IMR-90 (cell line): ENCODE data around the gene NEURL1.

Experiments used
- CHD1 ChIP-seq: IDR thresholded peaks from 2 replicates; pipeline ENCODE4 v1.6.1; 2012; ENCODE audit warnings: low read depth, low read length, improper control_type of control experiment
- CTCF ChIP-seq: conservative IDR thresholded peaks from 2 replicates; pipeline ENCODE4 v1.5.1; 2012; ENCODE audit warnings: mild to moderate bottlenecking, low read depth, low read length, improper control_type of control experiment
- FOS ChIP-seq: fragments of 150-350 bp; IDR thresholded peaks from 2 replicates; pipeline ENCODE4 v1.6.1; 2016; ENCODE audit warnings: low read depth, low read length
- MXI1 ChIP-seq: IDR thresholded peaks from 2 replicates; pipeline ENCODE4 v1.6.1; 2012; ENCODE audit warnings: low read depth, mild to moderate bottlenecking, low read length, moderate library complexity, borderline replicate concordance
- SMC3 ChIP-seq: fragments of 150-350 bp; IDR thresholded peaks from 2 replicates; pipeline ENCODE4 v1.6.1; 2016; ENCODE audit warnings: low read depth, mild to moderate bottlenecking, antibody characterized with exemption, low read length, moderate library complexity
- USF2 ChIP-seq: fragments of 150-350 bp; IDR thresholded peaks from 2 replicates; pipeline ENCODE4 v1.6.1; 2017; ENCODE audit warnings: mild to moderate bottlenecking, antibody characterized with exemption, low read length, low read depth

- TF ChIP-seq CTCF (no peak), MXI1 (no peak), SMC3 (no peak), CHD1 (no peak), FOS (no peak), USF2 (no peak)
These were observed 128.2 kb downstream of the NEURL1 start for GRCh38 chr10:103621783-103622125.
